ENCODE data around the gene SPEF1. TPM values are rescaled to one million over a fixed set of nuclear protein-coding genes. Genes with fewer than 3 reads are reported as not detected.

SPEF1 gene
- total and polyA plus RNA-seq, 2 of the 13 experiments (the other 11 are each of a cell fraction or from before 2014, with no cell fraction given) = 0.11 to 0.27 TPM

DNA sequence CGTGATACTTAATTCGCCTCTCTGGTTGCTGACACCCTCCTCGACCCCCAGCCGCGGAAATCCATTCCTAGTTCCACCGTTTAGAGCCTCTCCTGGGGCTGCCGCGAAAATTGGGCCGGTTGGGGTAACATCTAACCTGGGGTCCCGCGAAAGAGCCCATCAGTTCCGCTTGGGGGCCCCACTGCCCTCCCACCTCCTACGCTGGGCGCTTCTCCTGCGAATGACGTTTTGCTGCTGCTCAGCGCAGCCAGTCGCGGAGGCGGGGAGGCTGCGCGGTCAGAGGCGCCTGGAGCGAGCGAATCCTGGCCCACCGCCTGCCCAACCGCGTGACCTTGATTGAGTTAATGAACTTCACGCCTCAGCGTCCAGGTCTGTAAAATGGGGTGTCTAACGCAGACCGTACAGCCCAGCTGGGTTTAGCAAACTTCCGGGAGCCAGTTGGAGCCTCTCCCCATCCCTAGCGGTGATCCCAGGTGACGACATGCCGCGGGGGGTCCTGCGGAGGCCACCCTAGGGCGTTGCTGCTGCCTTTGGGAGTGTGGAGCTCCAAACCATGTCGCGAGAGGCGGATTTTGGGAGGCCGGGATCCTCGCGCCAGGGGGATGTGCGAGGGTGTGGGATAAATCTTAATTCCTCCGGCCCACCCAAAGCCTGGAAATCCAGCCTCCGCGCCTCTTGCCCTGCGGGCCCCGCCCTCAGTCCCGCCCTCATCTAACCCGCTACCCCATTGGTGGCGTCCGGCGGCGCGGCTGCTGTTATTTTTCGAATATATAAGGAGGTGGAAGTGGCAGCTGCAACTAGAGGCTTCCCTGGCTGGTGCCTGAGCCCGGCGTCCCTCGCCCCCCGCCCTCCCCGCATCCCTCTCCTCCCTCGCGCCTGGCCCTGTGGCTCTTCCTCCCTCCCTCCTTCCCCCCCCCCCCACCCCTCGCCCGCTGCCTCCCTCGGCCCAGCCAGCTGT is 14.5 kb upstream of the SPEF1 start, which contains the start of gene CDC25B (continued):
- TF ChIP-seq, protein P1, sequence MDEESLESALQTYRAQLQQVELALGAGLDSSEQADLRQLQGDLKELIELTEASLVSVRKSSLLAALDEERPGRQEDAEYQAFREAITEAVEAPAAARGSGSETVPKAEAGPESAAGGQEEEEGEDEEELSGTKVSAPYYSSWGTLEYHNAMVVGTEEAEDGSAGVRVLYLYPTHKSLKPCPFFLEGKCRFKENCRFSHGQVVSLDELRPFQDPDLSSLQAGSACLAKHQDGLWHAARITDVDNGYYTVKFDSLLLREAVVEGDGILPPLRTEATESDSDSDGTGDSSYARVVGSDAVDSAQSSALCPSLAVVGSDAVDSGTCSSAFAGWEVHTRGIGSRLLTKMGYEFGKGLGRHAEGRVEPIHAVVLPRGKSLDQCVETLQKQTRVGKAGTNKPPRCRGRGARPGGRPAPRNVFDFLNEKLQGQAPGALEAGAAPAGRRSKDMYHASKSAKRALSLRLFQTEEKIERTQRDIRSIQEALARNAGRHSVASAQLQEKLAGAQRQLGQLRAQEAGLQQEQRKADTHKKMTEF (CRISPR knock-in tag; IDR thresholded peaks at IDR 0.05) = peak; percentile 75
- TF ChIP-seq MBNL3 (CRISPR knock-in tag; conservative IDR thresholded peaks at IDR 0.05) (no peak), SOX13 (IDR thresholded peaks at IDR 0.05) (peak; percentile 9; the same call in 1 of the 2 replicates), SOX13 (CRISPR knock-in tag; conservative IDR thresholded peaks at IDR 0.05 in 1 of 2, IDR thresholded peaks at IDR 0.05 in 1 of 2) (no peak), KDM2A (CRISPR knock-in tag; IDR thresholded peaks at IDR 0.05; ENCODE audit: borderline replicate concordance, low read depth) (peak; percentile 72), DR1 (CRISPR knock-in tag; IDR thresholded peaks at IDR 0.05) (no peak; the same call in 1 of the 2 replicates), KAT2B (IDR thresholded peaks at IDR 0.05; ENCODE audit: borderline replicate concordance, low read depth, low read length) (no peak), MEIS2 (CRISPR knock-in tag; IDR thresholded peaks at IDR 0.05) (peak; percentile 83), SRY (CRISPR knock-in tag; IDR thresholded peaks at IDR 0.05) (peak; percentile 59)
- TF ChIP-seq, protein P2, sequence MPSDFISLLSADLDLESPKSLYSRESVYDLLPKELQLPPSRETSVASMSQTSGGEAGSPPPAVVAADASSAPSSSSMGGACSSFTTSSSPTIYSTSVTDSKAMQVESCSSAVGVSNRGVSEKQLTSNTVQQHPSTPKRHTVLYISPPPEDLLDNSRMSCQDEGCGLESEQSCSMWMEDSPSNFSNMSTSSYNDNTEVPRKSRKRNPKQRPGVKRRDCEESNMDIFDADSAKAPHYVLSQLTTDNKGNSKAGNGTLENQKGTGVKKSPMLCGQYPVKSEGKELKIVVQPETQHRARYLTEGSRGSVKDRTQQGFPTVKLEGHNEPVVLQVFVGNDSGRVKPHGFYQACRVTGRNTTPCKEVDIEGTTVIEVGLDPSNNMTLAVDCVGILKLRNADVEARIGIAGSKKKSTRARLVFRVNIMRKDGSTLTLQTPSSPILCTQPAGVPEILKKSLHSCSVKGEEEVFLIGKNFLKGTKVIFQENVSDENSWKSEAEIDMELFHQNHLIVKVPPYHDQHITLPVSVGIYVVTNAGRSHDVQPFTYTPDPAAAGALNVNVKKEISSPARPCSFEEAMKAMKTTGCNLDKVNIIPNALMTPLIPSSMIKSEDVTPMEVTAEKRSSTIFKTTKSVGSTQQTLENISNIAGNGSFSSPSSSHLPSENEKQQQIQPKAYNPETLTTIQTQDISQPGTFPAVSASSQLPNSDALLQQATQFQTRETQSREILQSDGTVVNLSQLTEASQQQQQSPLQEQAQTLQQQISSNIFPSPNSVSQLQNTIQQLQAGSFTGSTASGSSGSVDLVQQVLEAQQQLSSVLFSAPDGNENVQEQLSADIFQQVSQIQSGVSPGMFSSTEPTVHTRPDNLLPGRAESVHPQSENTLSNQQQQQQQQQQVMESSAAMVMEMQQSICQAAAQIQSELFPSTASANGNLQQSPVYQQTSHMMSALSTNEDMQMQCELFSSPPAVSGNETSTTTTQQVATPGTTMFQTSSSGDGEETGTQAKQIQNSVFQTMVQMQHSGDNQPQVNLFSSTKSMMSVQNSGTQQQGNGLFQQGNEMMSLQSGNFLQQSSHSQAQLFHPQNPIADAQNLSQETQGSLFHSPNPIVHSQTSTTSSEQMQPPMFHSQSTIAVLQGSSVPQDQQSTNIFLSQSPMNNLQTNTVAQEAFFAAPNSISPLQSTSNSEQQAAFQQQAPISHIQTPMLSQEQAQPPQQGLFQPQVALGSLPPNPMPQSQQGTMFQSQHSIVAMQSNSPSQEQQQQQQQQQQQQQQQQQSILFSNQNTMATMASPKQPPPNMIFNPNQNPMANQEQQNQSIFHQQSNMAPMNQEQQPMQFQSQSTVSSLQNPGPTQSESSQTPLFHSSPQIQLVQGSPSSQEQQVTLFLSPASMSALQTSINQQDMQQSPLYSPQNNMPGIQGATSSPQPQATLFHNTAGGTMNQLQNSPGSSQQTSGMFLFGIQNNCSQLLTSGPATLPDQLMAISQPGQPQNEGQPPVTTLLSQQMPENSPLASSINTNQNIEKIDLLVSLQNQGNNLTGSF (CRISPR knock-in tag; IDR thresholded peaks at IDR 0.05) = no peak
- TF ChIP-seq, protein P3, sequence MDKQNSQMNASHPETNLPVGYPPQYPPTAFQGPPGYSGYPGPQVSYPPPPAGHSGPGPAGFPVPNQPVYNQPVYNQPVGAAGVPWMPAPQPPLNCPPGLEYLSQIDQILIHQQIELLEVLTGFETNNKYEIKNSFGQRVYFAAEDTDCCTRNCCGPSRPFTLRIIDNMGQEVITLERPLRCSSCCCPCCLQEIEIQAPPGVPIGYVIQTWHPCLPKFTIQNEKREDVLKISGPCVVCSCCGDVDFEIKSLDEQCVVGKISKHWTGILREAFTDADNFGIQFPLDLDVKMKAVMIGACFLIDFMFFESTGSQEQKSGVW (CRISPR knock-in tag; IDR thresholded peaks at IDR 0.05; ENCODE audit: borderline replicate concordance) = no peak
- TF ChIP-seq, protein P4, sequence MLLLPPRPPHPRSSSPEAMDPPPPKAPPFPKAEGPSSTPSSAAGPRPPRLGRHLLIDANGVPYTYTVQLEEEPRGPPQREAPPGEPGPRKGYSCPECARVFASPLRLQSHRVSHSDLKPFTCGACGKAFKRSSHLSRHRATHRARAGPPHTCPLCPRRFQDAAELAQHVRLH (CRISPR knock-in tag; IDR thresholded peaks at IDR 0.05; ENCODE audit: borderline replicate concordance, low read depth) = peak; percentile 72; the same call in 1 of the 2 replicates
- TF ChIP-seq, protein P5, sequence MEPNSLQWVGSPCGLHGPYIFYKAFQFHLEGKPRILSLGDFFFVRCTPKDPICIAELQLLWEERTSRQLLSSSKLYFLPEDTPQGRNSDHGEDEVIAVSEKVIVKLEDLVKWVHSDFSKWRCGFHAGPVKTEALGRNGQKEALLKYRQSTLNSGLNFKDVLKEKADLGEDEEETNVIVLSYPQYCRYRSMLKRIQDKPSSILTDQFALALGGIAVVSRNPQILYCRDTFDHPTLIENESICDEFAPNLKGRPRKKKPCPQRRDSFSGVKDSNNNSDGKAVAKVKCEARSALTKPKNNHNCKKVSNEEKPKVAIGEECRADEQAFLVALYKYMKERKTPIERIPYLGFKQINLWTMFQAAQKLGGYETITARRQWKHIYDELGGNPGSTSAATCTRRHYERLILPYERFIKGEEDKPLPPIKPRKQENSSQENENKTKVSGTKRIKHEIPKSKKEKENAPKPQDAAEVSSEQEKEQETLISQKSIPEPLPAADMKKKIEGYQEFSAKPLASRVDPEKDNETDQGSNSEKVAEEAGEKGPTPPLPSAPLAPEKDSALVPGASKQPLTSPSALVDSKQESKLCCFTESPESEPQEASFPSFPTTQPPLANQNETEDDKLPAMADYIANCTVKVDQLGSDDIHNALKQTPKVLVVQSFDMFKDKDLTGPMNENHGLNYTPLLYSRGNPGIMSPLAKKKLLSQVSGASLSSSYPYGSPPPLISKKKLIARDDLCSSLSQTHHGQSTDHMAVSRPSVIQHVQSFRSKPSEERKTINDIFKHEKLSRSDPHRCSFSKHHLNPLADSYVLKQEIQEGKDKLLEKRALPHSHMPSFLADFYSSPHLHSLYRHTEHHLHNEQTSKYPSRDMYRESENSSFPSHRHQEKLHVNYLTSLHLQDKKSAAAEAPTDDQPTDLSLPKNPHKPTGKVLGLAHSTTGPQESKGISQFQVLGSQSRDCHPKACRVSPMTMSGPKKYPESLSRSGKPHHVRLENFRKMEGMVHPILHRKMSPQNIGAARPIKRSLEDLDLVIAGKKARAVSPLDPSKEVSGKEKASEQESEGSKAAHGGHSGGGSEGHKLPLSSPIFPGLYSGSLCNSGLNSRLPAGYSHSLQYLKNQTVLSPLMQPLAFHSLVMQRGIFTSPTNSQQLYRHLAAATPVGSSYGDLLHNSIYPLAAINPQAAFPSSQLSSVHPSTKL (CRISPR knock-in tag; IDR thresholded peaks at IDR 0.05) = peak; percentile 43; the same call in 1 of the 2 replicates
- TF ChIP-seq, protein P6, sequence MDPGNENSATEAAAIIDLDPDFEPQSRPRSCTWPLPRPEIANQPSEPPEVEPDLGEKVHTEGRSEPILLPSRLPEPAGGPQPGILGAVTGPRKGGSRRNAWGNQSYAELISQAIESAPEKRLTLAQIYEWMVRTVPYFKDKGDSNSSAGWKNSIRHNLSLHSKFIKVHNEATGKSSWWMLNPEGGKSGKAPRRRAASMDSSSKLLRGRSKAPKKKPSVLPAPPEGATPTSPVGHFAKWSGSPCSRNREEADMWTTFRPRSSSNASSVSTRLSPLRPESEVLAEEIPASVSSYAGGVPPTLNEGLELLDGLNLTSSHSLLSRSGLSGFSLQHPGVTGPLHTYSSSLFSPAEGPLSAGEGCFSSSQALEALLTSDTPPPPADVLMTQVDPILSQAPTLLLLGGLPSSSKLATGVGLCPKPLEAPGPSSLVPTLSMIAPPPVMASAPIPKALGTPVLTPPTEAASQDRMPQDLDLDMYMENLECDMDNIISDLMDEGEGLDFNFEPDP (CRISPR knock-in tag; conservative IDR thresholded peaks at IDR 0.05) = no peak
